Neural crest cell (in vitro differentiated cells): ENCODE data around the gene FXYD5. TPM values are rescaled to one million over a fixed set of nuclear protein-coding genes. Genes with fewer than 3 reads are reported as not detected.

Experiments
- DNase-seq: peaks from one replicate; pipeline ENCODE4 v3.0.0; 2021; ENCODE audit warnings: low read depth, mixed read lengths, low spot score
- H3K27ac Mint-ChIP-seq: one replicate; pipeline ENCODE4 v1.8.0; 2021; ENCODE audit warnings: mild to moderate bottlenecking, mixed read lengths; ENCODE audit not compliant: unreplicated experiment
- H3K27me3 Mint-ChIP-seq: 2 replicates; pipeline ENCODE4 v1.8.0; 2021; ENCODE audit warnings: low read depth, mild to moderate bottlenecking, mixed read lengths
- H3K36me3 Mint-ChIP-seq: 2 replicates; pipeline ENCODE4 v1.8.0; 2021; ENCODE audit warnings: low read depth, mild to moderate bottlenecking, mixed read lengths
- H3K4me1 Mint-ChIP-seq: 2 replicates; pipeline ENCODE4 v1.8.0; 2021; ENCODE audit warnings: mixed read lengths
- H3K4me3 Mint-ChIP-seq: one replicate; pipeline ENCODE4 v1.8.0; 2021; ENCODE audit warnings: mild to moderate bottlenecking, mixed read lengths
- H3K9me3 Mint-ChIP-seq: 2 replicates; pipeline ENCODE4 v1.8.0; 2021; ENCODE audit warnings: mixed read lengths
- CTCF ChIP-seq: fragments of 200-600 bp; sonication (generic); conservative IDR thresholded peaks from 2 replicates; pipeline ENCODE4 v1.5.0; 2021; ENCODE audit warnings: antibody characterized with exemption, mild to moderate bottlenecking
- total RNA-seq: library from RNA; stranded (reverse); gene quantifications from 2 replicates; pipeline ENCODE4 v1.2.1, GENCODE V29; 2021

FXYD5 gene
- total RNA-seq, 1 donor from 2014 or later = 13.3 TPM

DNA sequence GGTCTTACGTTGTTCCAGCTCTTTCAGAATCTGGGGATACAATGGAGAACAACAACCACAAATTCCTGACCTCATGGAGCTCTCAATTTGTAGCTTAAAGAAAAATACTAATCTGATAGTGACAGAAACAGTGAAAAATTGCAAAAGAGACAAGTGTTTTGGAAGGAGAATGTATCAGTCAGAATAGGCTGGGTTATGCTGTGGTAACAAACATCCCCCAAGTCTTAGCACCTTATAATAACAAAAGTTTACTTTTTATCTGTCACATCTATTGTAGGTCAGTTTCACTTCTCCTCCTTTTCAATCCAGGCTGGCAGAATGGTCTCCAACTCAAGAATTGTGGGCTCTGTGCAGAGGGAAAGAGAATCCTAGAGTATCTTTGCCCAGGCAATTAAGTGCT is 64.5 kb downstream of the FXYD5 start:
- Mint-ChIP-seq H3K4me3 (no peak overlapping the region), H3K4me1 (no peaks in the 10 kb centered on the region), H3K27me3 (peaks cover 2% of the 10 kb centered on the region), H3K27ac (no peak overlapping the region), H3K9me3 (peaks cover 12% of the 10 kb centered on the region), H3K36me3 (no peaks in the 10 kb centered on the region)
- no peak for DNase-seq
- no peak for TF ChIP-seq CTCF

Other genes starting within 250 kb of the FXYD5 start
- gene ZNF30, start 227.8 kb upstream of the FXYD5 start, total RNA-seq = 6.2 and 7.2 TPM in 2 replicates
- gene ZNF792, start 190.5 kb upstream of the FXYD5 start, total RNA-seq = 7.5 and 8.1 TPM in 2 replicates
- 100 and 103 TPM in 2 replicates for gene GRAMD1A, start 154.4 kb upstream of the FXYD5 start, total RNA-seq
- 1.7 and 1.9 TPM in 2 replicates for gene SCN1B, start 124.3 kb upstream of the FXYD5 start, total RNA-seq
- 0.26 and 0.27 TPM in 2 replicates for gene HPN, start 113.0 kb upstream of the FXYD5 start, total RNA-seq
- 2.5 and 2.8 TPM in 2 replicates for gene FXYD3, start 38.9 kb upstream of the FXYD5 start, total RNA-seq
- 15.9 and 16.1 TPM in 2 replicates for gene LGI4, start 19.7 kb upstream of the FXYD5 start, total RNA-seq
- 4.2 and 6.5 TPM in 2 replicates for gene FXYD1, start 15.9 kb upstream of the FXYD5 start, total RNA-seq
- 1.1 and 1.4 TPM in 2 replicates for gene FXYD7, start 11.5 kb upstream of the FXYD5 start, total RNA-seq
- not detected in 2 replicates for gene FAM187B, start 74.0 kb downstream of the FXYD5 start, total RNA-seq
- 3.5 and 4.0 TPM in 2 replicates for gene LSR, start 94.3 kb downstream of the FXYD5 start, total RNA-seq
- 107 and 111 TPM in 2 replicates for gene USF2, start 114.2 kb downstream of the FXYD5 start, total RNA-seq
- 0.47 and 0.57 TPM in 2 replicates for gene HAMP, start 127.8 kb downstream of the FXYD5 start, total RNA-seq
- not detected in 2 replicates for gene MAG, start 137.4 kb downstream of the FXYD5 start, total RNA-seq
- not detected in 2 replicates for gene CD22, start 174.5 kb downstream of the FXYD5 start, total RNA-seq
- not detected in 2 replicates for gene FFAR1, start 193.2 kb downstream of the FXYD5 start, total RNA-seq
- gene FFAR3, start 203.7 kb downstream of the FXYD5 start, total RNA-seq = not detected in 2 replicates
- not detected in 2 replicates for gene GPR42, start 216.3 kb downstream of the FXYD5 start, total RNA-seq